MM.1S (cell line): Measurements from ENCODE around the gene ADIPOR1.
A peak's percentile ranks its signal among the peaks of the same experiment; 100 is the strongest.

Experiments used
- DNase-seq: peaks from one replicate; pipeline ENCODE4 v3.0.0-alpha.2; 2015
- H2AFZ ChIP-seq: fragments of 300-600 bp; sonication (generic); 2 replicates; pipeline ENCODE4 v1.6.0; 2016; ENCODE audit warnings: antibody characterized with exemption, low read length
- H3F3A ChIP-seq: fragments of 300-600 bp; sonication (generic); 2 replicates; pipeline ENCODE4 v1.6.1; 2016; ENCODE audit warnings: mild to moderate bottlenecking, antibody characterized with exemption, low read length, moderate library complexity, mixed read lengths; ENCODE audit not compliant: insufficient read depth
- H3K27ac ChIP-seq: fragments of 300-600 bp; sonication (generic); 2 replicates; pipeline ENCODE4 v1.5.1; 2016; ENCODE audit warnings: mild to moderate bottlenecking, low read length
- H3K27me3 ChIP-seq: fragments of 300-600 bp; sonication (generic); replicated peaks from 2 replicates; pipeline ENCODE4 v1.6.0; 2016; ENCODE audit warnings: low read length; ENCODE audit not compliant: insufficient read depth
- H3K36me3 ChIP-seq: fragments of 300-600 bp; sonication (generic); replicated peaks from 2 replicates; pipeline ENCODE4 v1.6.1; 2016; ENCODE audit warnings: mild to moderate bottlenecking, low read length, mixed read lengths; ENCODE audit not compliant: insufficient read depth
- H3K4me1 ChIP-seq: fragments of 300-600 bp; sonication (generic); 2 replicates; pipeline ENCODE4 v1.6.1; 2016; ENCODE audit warnings: low read length, mixed read lengths
- H3K4me2 ChIP-seq: fragments of 300-600 bp; sonication (generic); 2 replicates; pipeline ENCODE4 v1.6.0; 2016; ENCODE audit warnings: low read depth, low read length
- H3K4me3 ChIP-seq: fragments of 300-600 bp; sonication (generic); 2 replicates; pipeline ENCODE4 v1.5.1; 2016; ENCODE audit warnings: low read length, mixed read lengths
- H3K79me2 ChIP-seq: fragments of 300-600 bp; sonication (generic); 2 replicates; pipeline ENCODE4 v1.6.1; 2016; ENCODE audit warnings: mixed run types, low read length, mixed read lengths
- H3K9ac ChIP-seq: fragments of 300-600 bp; sonication (generic); 2 replicates; pipeline ENCODE4 v1.6.1; 2016; ENCODE audit warnings: low read length, mixed read lengths
- H3K9me2 ChIP-seq: fragments of 300-600 bp; sonication (generic); replicated peaks from 2 replicates; pipeline ENCODE4 v1.6.1; 2016; ENCODE audit warnings: mild to moderate bottlenecking, low read length, mixed read lengths; ENCODE audit not compliant: insufficient read depth
- H3K9me3 ChIP-seq: fragments of 300-600 bp; sonication (generic); replicated peaks from 2 replicates; pipeline ENCODE4 v1.6.1; 2016; ENCODE audit warnings: mild to moderate bottlenecking, low read length, mixed read lengths; ENCODE audit not compliant: insufficient read depth
- H4K20me1 ChIP-seq: fragments of 300-600 bp; sonication (generic); 2 replicates; pipeline ENCODE4 v1.6.1; 2016; ENCODE audit warnings: mild to moderate bottlenecking, low read length, moderate library complexity, mixed read lengths; ENCODE audit not compliant: insufficient read depth
- EZH2 ChIP-seq: fragments of 300-600 bp; sonication (generic); optimal IDR thresholded peaks from 2 replicates; pipeline ENCODE3; 2017; ENCODE audit warnings: low read depth, mild to moderate bottlenecking, antibody characterized with exemption, low read length, mixed read lengths
- EZH2phosphoT487 ChIP-seq: fragments of 300-600 bp; sonication (generic); IDR thresholded peaks from 2 replicates; pipeline ENCODE4 v1.6.1; 2018; ENCODE audit warnings: antibody characterized with exemption, low read length
- TF ChIP-seq, protein P1 (sequence below): fragments of 300-600 bp; sonication (generic); IDR thresholded peaks from 2 replicates; pipeline ENCODE4 v1.5.1; 2016; ENCODE audit warnings: antibody characterized with exemption, low read length, mixed read lengths

Gene ADIPOR1

GRCh38 chr1:203002951-203003350, 44.8 kb upstream of the ADIPOR1 start:
- Histone ChIP-seq H3K4me2 (no peak overlapping the region), H3F3A (peaks cover 14% of the 10 kb centered on the region), H3K27me3 (0 out of 2 replicates have a peak, but pooled peaks cover 4% of the 10 kb centered on the region), H3K79me2 (peaks cover 6% of the 10 kb centered on the region), H3K4me1 (peaks cover 8% of the 10 kb centered on the region; the same call in 1 of the 2 replicates), H3K27ac (no peak overlapping the region), H4K20me1 (no peaks in the 10 kb centered on the region), H3K9me2 (no peaks in the 10 kb centered on the region), H3K9ac (no peak overlapping the region), H3K9me3 (no peaks in the 10 kb centered on the region), H3K4me3 (no peak overlapping the region), H2AFZ (no peak overlapping the region), H3K36me3 (no peaks in the 10 kb centered on the region)
- DNase-seq, result no peak
- TF ChIP-seq EZH2phosphoT487, result no peak
- TF ChIP-seq EZH2, result no peak
- TF ChIP-seq, protein P1, sequence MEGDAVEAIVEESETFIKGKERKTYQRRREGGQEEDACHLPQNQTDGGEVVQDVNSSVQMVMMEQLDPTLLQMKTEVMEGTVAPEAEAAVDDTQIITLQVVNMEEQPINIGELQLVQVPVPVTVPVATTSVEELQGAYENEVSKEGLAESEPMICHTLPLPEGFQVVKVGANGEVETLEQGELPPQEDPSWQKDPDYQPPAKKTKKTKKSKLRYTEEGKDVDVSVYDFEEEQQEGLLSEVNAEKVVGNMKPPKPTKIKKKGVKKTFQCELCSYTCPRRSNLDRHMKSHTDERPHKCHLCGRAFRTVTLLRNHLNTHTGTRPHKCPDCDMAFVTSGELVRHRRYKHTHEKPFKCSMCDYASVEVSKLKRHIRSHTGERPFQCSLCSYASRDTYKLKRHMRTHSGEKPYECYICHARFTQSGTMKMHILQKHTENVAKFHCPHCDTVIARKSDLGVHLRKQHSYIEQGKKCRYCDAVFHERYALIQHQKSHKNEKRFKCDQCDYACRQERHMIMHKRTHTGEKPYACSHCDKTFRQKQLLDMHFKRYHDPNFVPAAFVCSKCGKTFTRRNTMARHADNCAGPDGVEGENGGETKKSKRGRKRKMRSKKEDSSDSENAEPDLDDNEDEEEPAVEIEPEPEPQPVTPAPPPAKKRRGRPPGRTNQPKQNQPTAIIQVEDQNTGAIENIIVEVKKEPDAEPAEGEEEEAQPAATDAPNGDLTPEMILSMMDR, result no peak

- no peaks in the 10 kb centered on the region for H3K9me2 ChIP-seq
- no peak overlapping the region for H3K27ac ChIP-seq
- H3K4me3 ChIP-seq, result no peak overlapping the region
- peaks cover 8% of the 10 kb centered on the region; the same call in 1 of the 2 replicates for H3F3A ChIP-seq
- H3K4me2 ChIP-seq, result no peak overlapping the region
- no peaks in the 10 kb centered on the region for H3K79me2 ChIP-seq
- H3K27me3 ChIP-seq, result 0 out of 2 replicates have a peak, but pooled peaks cover 7% of the 10 kb centered on the region
- DNase-seq, result no peak
- no peak overlapping the region for H3K9ac ChIP-seq
- no peaks in the 10 kb centered on the region for H3K9me3 ChIP-seq
- H3K4me1 ChIP-seq, result peaks cover 8% of the 10 kb centered on the region; the same call in 1 of the 2 replicates
- no peaks in the 10 kb centered on the region for H3K36me3 ChIP-seq
- H4K20me1 ChIP-seq, result no peaks in the 10 kb centered on the region
- H2AFZ ChIP-seq, result no peak overlapping the region
- TF ChIP-seq, protein P1, result no peak
- TF ChIP-seq EZH2phosphoT487, result no peak
- no peak for TF ChIP-seq EZH2
Measured at GRCh38 chr1:203001986-203002385, 43.9 kb upstream of the ADIPOR1 start.

DNA sequence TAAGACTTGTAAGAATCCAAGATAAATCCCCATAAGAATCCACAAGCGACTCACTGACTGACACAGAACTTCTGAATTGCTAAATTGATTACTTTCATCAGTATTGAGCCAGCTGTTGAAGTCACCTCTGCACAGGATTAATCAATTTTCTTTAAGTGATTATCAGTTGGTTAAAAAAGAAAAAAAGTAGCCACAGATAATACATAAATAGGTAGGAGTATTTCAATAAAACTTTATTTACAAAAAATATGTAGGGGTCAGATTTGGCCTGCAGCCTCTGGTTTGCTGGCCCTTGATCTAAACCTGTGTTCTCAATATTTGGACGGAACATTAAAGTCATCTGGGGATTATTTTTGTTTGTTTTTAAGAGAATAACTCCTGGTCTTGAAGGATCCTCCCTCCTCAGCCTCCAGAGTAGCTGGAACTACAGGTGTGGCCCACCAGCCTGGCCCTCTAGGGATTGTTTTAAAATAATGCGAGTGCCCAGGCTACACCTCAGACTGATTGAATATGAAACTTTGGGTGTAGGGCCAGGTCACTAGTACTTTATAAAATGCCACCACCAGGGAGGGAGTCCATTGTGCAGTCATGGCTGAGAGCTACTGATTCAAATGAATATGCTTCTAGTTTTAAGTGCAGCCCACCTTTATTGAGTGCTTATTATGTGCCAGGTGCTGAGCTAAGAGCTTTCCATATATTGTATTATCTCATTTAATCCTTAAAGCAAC, 42.3 kb upstream of the ADIPOR1 start:
- TF ChIP-seq EZH2phosphoT487, result no peak
- H3K4me3 ChIP-seq, result no peak overlapping the region

More for the DNA sequence above, 42.3 kb upstream of the ADIPOR1 start:
- Histone ChIP-seq H3K27me3 (0 out of 2 replicates have a peak, but pooled peaks cover 18% of the 10 kb centered on the region), H3K9me3 (no peaks in the 10 kb centered on the region), H3F3A (0 out of 2 replicates have a peak, but pooled peaks cover 4% of the 10 kb centered on the region), H3K27ac (no peak overlapping the region), H3K79me2 (no peaks in the 10 kb centered on the region), H3K9me2 (no peaks in the 10 kb centered on the region), H3K4me2 (no peak overlapping the region), H4K20me1 (no peaks in the 10 kb centered on the region), H3K9ac (no peak overlapping the region), H3K4me1 (peaks cover 4% of the 10 kb centered on the region; the same call in 1 of the 2 replicates), H2AFZ (peak overlapping the region; percentile 13; the same call in 1 of the 2 replicates), H3K36me3 (no peaks in the 10 kb centered on the region)
- peak; percentile 4 for DNase-seq
